Liver (tissue), 9 donors: ENCODE measurements around the gene CD1E. TPM values are rescaled to one million over a fixed set of nuclear protein-coding genes. Genes with fewer than 3 reads are reported as not detected.
"Not testable (repeated sequence)": the region's sequence is repeated elsewhere in the genome, so short reads cannot be mapped to it uniquely, and the experiment has no call there.

ENCODE experiments used
- DNase-seq: peaks from one replicate; pipeline ENCODE4 v3.0.0-alpha.2; 2017; ENCODE audit warnings: low spot score
- H3K27ac ChIP-seq, 2 donors: one replicate each; pipeline ENCODE4 v1.7.0; 2013; ENCODE audit warnings: inconsistent platforms in 2 of 2, low read length in 2 of 2, control low read depth in 1 of 2, low read depth in 1 of 2, mild to moderate bottlenecking in 1 of 2
- H3K27me3 ChIP-seq, 4 donors: one replicate each; pipeline versions ENCODE4 v1.6.1 to v1.7.0; 2013; ENCODE audit warnings: low read length in 3 of 4, inconsistent platforms in 1 of 4, mild to moderate bottlenecking in 1 of 4, moderate library complexity in 1 of 4; ENCODE audit not compliant: control insufficient read depth in 4 of 4, insufficient read depth in 4 of 4
- H3K36me3 ChIP-seq, 4 donors: one replicate each; pipeline versions ENCODE4 v1.6.1 to v1.7.0; 2013; ENCODE audit warnings: low read length in 3 of 4, mild to moderate bottlenecking in 3 of 4, low read depth in 1 of 4, moderate library complexity in 1 of 4; ENCODE audit not compliant: control insufficient read depth in 4 of 4, insufficient read depth in 3 of 4
- H3K4me1 ChIP-seq, 4 donors: one replicate each; pipeline versions ENCODE4 v1.6.1 to v1.7.0; 2013; ENCODE audit warnings: low read length in 3 of 4, mild to moderate bottlenecking in 3 of 4, moderate library complexity in 1 of 4; ENCODE audit not compliant: control insufficient read depth in 4 of 4, insufficient read depth in 4 of 4
- H3K4me3 ChIP-seq, 3 donors: one replicate each; pipeline versions ENCODE4 v1.6.1 to v1.7.0; 2013; ENCODE audit warnings: low read length in 3 of 3, control low read depth in 1 of 3, low read depth in 1 of 3, mild to moderate bottlenecking in 1 of 3
- H3K9ac ChIP-seq, 2 donors: one replicate each; pipeline ENCODE4 v1.7.0; 2013; ENCODE audit warnings: low read length in 2 of 2, mild to moderate bottlenecking in 2 of 2, moderate library complexity in 2 of 2, control low read depth in 1 of 2, low read depth in 1 of 2
- H3K9me3 ChIP-seq, 4 donors: one replicate each; pipeline versions ENCODE4 v1.6.1 to v1.7.0; 2013; ENCODE audit warnings: low read length in 3 of 4; ENCODE audit not compliant: control insufficient read depth in 4 of 4
- CTCF ChIP-seq: fragments of 150-350 bp; IDR thresholded peaks from 2 replicates; pipeline ENCODE4 v1.5.1; 2017; ENCODE audit warnings: improper control_type of control experiment, low read depth, low read length; ENCODE audit not compliant: missing input control
- EGR1 ChIP-seq, 2 donors: IDR thresholded peaks; 2 replicates each; pipeline ENCODE4 v1.6.1; 2016 to 2018; ENCODE audit warnings: antibody characterized with exemption in 2 of 2, low read depth in 2 of 2
- FOXA1 ChIP-seq: IDR thresholded peaks from 2 replicates; pipeline ENCODE4 v1.6.1; 2016; ENCODE audit warnings: antibody characterized with exemption
- FOXA2 ChIP-seq: IDR thresholded peaks from 2 replicates; pipeline ENCODE4 v1.6.1; 2016; ENCODE audit warnings: antibody characterized with exemption
- GABPA ChIP-seq, 2 donors: IDR thresholded peaks in 1 of 2; conservative IDR thresholded peaks in 1 of 2; 2 replicates each; pipeline ENCODE4 v1.6.1; 2016; ENCODE audit warnings: antibody characterized with exemption in 2 of 2, mild to moderate bottlenecking in 1 of 2, moderate library complexity in 1 of 2
- HNF4A ChIP-seq, 2 donors: conservative IDR thresholded peaks; 2 replicates each; pipeline ENCODE4 v1.6.1; 2016; ENCODE audit warnings: antibody characterized with exemption in 2 of 2, mild to moderate bottlenecking in 2 of 2
- HNF4G ChIP-seq: IDR thresholded peaks from 2 replicates; pipeline ENCODE4 v1.6.1; 2016; ENCODE audit warnings: antibody characterized with exemption
- MAX ChIP-seq: IDR thresholded peaks from 2 replicates; pipeline ENCODE4 v1.6.1; 2016; ENCODE audit warnings: antibody characterized with exemption
- NR2F2 ChIP-seq: IDR thresholded peaks from 2 replicates; pipeline ENCODE4 v1.6.1; 2016; ENCODE audit warnings: antibody characterized with exemption
- REST ChIP-seq: IDR thresholded peaks from 2 replicates; pipeline ENCODE4 v1.6.1; 2016; ENCODE audit warnings: antibody characterized with exemption, mild to moderate bottlenecking
- RXRA ChIP-seq, 2 donors: IDR thresholded peaks; 2 replicates each; pipeline ENCODE4 v1.6.1; 2017 to 2018; ENCODE audit warnings: antibody characterized with exemption in 2 of 2, mild to moderate bottlenecking in 1 of 2
- SP1 ChIP-seq: IDR thresholded peaks from 2 replicates; pipeline ENCODE4 v1.6.1; 2018; ENCODE audit warnings: antibody characterized with exemption, mild to moderate bottlenecking
- TAF1 ChIP-seq: conservative IDR thresholded peaks from 2 replicates; pipeline ENCODE4 v1.6.1; 2016; ENCODE audit warnings: antibody characterized with exemption, mild to moderate bottlenecking
- YY1 ChIP-seq: IDR thresholded peaks from 2 replicates; pipeline ENCODE4 v1.6.1; 2016; ENCODE audit warnings: antibody characterized with exemption, mild to moderate bottlenecking
- ZBTB33 ChIP-seq: IDR thresholded peaks from 2 replicates; pipeline ENCODE4 v1.6.1; 2016; ENCODE audit warnings: antibody characterized with exemption
- WGBS: extraction: QIAGEN DNeasy Blood & Tissue Kit; methylation state at CpG from one replicate; pipeline ENCODE4 v1.1.7; 2013; 5-methylcytosine and 5-hydroxymethylcytosine counted together
- polyA plus RNA-seq, 2 donors: library from polyadenylated mRNA; stranded (reverse) in 1 of 2; unstranded in 1 of 2; fragments of 200-250 nt in 1 of 2; fragments of >200 nt in 1 of 2; fragmentation: Nextera tagmentation in 1 of 2; extraction: Ambion mirVana in 1 of 2; gene quantifications; one replicate each; pipeline versions ENCODE4 v1.2.1 to v1.2.3, GENCODE V29; 2013 to 2015
- total RNA-seq, 2 donors: library from RNA; depleted of rRNA; stranded (reverse); fragments of >200 nt; gene quantifications; one replicate each; pipeline ENCODE4 v1.2.3, GENCODE V29; 2014
- donor health status: healthy.
- donor health status: healthy.
- donor health status: healthy.
- donor health status: healthy.
- donor health status: healthy.

The CD1E gene
- total and polyA plus RNA-seq, 4 donors, result 0.09 to 0.56 (median 0.25) TPM; not detected in 1

GRCh38 chr1:158371188-158371953 lies 17.7 kb downstream of the CD1E start:
- DNase-seq, result no peak
- Histone ChIP-seq H3K36me3 (no peaks in the 10 kb centered on the region), H3K27me3 (peaks cover 0 to 7% (median 0%) of the 10 kb centered on the region in 4 donors), H3K4me3 (no peak overlapping the region), H3K4me1 (no peaks in the 10 kb centered on the region), H3K27ac (no peak overlapping the region), H3K9me3 (peaks cover 0 to 6% (median 2%) of the 10 kb centered on the region in 4 donors), H3K9ac (no peak overlapping the region)
- 64% methylated on average over 6 of the region's 6 CpGs for WGBS
- TF ChIP-seq NR2F2 (no peak), SP1 (no peak), FOXA2 (no peak), MAX (no peak), YY1 (no peak), HNF4G (no peak), HNF4A (conservative IDR thresholded peaks at IDR 0.05) (no peak)

- not testable (repeated sequence) for H3K9me3 ChIP-seq, H3K4me3 ChIP-seq, H3K9ac ChIP-seq, H3K36me3 ChIP-seq, H3K27ac ChIP-seq, H3K4me1 ChIP-seq, DNase-seq, H3K27me3 ChIP-seq
- 93% methylated on average over 25 of the region's 25 CpGs for WGBS
These were observed 20.4 kb downstream of the CD1E start for GRCh38 chr1:158374101-158374500.

GRCh38 chr1:158374860-158375259 lies 21.2 kb downstream of the CD1E start:
- no peak for TF ChIP-seq MAX
- TF ChIP-seq FOXA1, result no peak
- no peak for TF ChIP-seq ZBTB33
- TF ChIP-seq SP1, result no peak
- no peak for TF ChIP-seq CTCF
- no peak for TF ChIP-seq REST
- TF ChIP-seq FOXA2, result no peak
- TF ChIP-seq TAF1, result no peak
- TF ChIP-seq YY1, result no peak
- TF ChIP-seq GABPA (IDR thresholded peaks at IDR 0.05 in 1 of 2, conservative IDR thresholded peaks at IDR 0.05 in 1 of 2), result no peak
- TF ChIP-seq EGR1 (IDR thresholded peaks at IDR 0.05; ENCODE audit: low read depth in 2 of 2), result no peak
- no peak for TF ChIP-seq RXRA (IDR thresholded peaks at IDR 0.05)
- 54% methylated on average over 1 of the region's 1 CpG for WGBS

More at GRCh38 chr1:158374860-158375259, 21.2 kb downstream of the CD1E start:
- no peak overlapping the region for H3K27ac ChIP-seq
- peaks cover 0 to 6% (median 2%) of the 10 kb centered on the region in 4 donors for H3K9me3 ChIP-seq
- no peaks in the 10 kb centered on the region for H3K4me1 ChIP-seq
- H3K9ac ChIP-seq, result no peak overlapping the region
- no peak for DNase-seq
- no peak overlapping the region for H3K4me3 ChIP-seq
- H3K27me3 ChIP-seq, result peaks cover 0 to 7% (median 0%) of the 10 kb centered on the region in 4 donors
- H3K36me3 ChIP-seq, result no peaks in the 10 kb centered on the region
